HG03139 (cell line): ENCODE data around the gene RHBDD1.

Experiments used
- ATAC-seq: cut with Tn5 transposase; IDR thresholded peaks from one replicate; pipeline ENCODE4 v1.9.1; 2021; ENCODE audit not compliant: unreplicated experiment

RHBDD1 gene

DNA sequence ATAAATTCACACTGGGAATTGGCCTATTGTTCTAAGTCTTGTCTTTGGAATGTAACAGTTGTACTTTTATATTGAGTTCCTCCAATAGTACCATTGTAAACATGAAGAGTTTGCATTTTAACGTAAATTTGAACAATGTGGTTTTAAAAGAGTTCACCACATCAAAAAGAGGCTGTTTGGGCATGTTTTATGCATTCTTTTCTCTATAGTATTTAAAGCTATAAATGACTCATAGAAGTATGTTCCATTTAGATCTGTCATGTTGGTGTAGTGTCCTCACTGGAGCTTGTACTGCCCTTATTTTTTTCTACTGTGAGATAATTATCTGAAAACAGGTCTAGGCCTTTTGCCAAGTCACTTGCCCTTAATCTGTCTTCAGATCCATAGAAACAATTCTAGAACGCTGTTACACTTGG is 141.9 kb downstream of the RHBDD1 start:
- no peak for ATAC-seq

DNA sequence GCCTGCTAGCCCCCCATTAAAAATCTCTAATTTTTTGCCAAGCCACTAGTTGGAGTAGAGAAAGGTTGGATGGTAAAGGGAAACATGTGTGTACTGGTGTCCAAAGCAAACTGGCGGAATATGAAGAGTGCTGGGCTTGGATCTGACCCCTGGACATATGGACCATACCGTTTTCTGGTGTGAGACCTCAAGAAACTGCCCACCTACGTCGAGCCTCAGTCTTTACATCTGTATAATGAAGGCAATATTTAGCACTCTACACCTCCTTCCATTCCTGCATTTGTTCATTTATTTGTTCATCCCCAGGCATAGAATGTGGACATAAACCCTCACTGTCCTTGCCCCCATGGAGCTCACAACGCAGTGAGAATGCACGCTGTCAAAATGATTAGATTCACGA is 142.4 kb downstream of the RHBDD1 start:
- no peak for ATAC-seq

DNA sequence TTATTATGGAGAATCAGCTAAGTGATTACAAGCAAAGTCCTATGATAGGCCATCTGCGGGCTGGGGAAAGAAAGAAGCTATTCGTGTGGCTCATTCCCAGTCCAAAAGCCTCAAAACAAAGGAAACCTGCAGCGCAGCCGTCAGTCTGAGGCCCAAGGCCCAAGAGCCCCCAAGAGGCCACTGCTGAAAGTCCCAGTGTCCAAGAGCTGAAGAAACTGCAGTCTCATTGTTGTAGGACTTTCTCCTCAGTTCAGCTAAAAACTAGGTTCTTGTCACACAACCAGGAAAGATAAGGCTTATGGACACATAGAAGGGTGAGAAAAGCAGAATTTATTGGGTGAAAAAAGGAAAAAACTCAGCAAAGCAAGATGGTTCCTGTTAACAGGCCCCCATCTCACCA is 143.2 kb downstream of the RHBDD1 start:
- ATAC-seq = no peak

DNA sequence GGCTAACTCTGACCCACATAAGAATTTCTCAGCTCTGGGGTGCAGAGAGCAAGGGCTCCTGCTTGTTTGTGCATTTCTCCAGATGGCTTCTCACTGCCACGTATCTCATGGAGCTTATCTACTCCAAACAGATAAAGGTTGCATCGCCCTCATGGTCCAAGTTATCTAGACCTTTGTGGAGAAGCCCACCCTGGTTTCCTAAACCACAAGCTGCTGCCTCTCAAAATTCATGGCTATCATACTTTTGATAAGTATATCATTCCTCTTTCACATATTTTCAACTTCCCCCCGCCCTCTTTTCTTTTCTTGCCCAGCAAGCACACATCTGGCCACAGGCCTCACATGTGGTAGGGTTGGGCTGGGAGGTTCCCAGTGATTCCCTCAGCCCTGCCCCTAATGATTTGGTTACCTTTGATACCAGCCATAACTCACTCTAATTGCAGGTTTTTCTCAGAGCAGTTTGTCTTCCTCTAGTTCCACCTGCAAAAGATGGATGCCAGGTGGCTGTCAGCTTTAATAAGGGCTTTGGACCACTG is 146.0 kb downstream of the RHBDD1 start:
- no peak for ATAC-seq

DNA sequence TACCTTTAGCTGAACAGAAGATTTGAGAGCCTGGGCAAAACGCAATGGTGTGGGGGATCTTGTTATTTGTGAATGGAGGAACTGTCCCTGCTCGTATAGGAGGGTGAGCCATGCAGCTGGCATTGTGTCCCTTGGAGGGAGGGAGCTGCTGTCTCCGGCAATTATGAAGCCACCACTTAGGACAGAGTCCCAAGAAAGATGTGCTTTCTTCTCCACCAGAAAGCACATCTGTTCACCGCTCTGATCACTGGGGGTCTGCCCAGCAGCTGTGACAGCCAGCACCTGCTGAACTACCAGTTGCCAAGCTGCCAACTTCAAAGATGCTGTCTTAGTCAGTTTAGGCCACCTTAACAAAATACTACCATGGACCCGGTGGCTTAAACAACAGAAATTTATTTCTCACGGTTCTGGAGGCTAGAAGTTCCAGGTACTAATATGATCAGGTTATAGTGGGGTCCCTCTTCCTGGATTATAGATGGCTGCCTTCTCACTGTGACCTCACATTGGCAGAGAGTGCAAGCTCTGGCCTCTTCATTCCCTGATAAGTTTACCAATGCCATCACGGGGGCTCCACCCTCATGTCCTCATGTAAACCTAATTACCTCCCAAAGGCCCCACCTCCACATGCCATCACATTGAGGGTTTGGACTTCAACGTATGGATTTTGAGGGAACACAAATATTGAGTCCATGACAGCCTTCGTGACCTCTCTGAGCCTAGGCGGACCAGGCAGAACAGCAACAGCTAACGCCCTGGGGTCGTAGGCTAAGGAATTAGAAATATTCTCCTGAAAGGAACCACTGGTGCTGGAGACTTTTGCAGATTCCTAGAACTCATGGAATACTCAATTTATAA is 148.3 kb downstream of the RHBDD1 start:
- peak; percentile 6 for ATAC-seq

DNA sequence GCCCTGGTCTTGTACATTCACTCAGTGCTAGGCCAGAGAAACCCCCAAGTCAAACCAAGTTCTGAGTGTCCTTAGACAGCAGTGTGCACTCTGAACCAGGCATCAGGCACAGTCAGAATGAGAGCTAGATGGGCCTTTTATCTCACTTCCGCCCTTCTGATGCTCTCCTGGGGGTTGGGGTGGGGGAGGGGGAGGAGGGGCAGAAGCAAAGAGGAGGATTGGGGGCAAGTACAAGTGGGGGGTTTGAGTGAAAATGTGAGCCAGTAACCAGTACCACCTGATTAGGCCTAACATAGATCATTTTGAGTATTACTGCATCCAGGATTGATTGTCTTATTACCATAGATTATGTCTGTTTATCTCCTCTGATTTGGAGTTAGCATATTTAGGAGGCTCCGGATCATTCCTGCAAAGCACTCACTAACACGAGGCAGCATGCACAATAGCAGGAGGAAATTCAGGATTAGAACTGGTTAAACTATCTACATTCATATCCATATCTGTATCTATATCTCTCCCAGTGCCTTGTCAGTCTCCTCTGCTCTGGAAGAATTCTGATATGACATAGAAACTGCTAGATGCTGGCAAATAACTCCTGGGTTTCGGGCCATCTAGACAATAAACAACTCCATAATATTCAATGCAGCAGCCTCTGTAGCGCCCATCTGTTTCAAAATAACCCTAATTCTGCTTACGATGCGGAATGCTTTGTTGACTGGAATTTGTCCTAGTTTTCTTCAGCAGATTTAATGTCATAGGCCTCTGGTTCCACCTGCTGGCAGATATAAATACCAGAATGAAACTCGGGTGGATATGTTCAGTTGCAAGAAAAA is 149.1 kb downstream of the RHBDD1 start:
- ATAC-seq = peak; percentile 99

DNA sequence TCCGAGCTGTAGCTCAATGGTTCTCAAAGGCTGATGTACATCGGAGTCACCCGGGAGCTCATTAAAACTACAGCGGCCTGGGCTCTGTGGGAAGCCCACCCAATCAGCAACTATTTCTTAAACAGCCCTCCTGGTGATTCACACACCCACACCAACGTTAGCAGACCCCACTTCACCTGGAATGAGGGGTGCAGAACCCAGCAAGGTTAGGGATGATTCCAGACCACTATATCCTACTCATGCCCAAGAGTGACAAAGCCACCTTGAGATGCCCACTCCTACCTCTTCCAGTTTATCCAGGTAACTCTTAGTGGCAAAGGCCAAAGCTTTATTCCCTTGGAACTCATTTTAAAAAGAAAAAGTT is 149.7 kb downstream of the RHBDD1 start:
- no peak for ATAC-seq

DNA sequence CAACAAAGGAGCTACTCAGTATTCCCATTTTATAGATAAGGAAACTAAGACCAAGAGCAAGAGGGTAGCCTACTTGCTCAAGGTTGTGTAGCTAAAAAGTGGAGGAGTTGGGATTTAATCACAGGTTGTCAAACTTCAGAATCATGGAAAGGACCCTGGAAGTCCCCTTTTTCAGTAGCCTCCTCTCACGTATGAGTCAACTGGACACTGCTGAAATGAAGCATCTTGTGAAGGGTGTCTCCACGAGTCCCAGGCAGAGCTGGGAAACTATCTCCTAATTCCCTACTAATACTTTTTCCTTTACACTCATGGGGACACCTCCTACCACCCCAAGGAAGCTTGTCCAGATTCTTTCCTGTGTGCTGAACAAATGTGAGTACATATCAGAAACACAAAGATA is 155.8 kb downstream of the RHBDD1 start:
- ATAC-seq = no peak

DNA sequence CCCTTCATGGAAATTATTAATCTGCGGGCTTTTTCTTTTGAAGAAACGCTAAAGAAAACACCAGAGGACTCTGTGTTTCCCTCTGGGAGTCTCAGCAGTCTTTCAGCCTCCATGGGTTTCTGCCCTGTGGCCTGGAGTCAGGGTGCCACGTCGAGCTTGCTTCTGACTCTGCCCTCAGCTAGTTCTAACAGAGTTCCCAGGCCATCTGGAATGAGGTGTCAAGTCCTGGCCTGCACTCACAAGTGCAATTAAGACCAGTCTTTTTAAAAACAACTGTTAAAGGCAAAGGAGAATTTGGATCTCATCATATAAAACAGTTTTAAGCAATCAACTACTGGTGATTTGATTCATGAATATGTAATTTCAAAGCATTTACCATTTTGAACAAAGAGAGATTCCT is 157.3 kb downstream of the RHBDD1 start:
- no peak for ATAC-seq

DNA sequence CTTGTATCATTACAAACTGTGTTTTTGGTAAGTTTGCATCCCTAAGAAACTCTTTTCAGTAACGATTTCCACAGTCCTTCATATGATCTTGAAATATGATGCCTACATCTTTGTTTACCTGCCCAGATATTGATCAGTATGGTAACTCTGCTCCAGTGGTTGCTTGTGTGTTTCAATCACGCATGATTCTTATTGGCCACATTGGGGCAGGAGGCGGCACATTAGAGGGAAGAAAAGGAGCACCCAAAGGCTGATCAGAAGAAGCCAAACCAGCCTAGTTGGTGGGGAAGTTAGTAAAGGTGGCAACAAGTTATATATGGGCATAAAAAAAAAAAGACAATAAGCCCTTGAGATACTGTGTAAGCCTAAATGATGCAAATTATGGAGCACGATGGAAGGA is 158.9 kb downstream of the RHBDD1 start:
- ATAC-seq = no peak

DNA sequence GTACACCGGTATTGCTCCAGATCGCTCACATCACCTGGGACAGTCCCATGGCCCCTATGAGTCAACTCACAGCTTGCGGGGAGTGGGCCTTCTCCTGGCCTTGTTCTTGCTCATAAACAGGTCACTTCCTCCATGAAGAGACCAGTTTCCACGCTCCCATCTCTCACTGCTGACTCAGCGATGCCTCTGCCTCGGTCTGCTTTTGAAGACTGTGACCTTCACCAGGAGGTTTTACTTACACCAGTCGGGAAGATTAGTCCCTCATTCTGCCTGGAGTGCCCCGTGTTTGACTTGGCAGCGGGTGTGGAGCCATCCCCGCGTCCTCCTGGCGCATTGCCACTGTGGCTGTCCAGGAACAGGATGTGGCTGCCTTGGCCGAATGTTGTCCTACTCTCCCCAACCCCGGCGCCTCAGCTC is 159.8 kb downstream of the RHBDD1 start:
- no peak for ATAC-seq

DNA sequence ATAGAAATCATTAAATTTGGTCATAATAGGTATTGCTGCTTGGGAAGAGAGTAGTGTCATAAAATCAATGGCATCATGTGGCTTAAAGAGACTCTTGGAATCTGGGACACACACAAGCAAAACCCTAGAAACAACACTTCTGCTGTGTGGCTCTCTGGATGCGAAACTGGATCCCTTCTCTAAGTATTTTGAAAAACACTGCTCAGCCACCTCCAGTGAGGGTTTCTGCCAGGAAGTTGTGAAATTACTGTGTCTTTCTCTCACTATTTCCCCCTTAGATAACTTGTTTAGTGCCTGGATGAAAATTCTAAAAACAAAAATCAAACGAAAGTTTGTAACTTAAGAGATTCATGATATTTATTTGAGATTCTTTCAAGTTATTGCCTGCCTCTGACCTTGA is 163.8 kb downstream of the RHBDD1 start:
- no peak for ATAC-seq

DNA sequence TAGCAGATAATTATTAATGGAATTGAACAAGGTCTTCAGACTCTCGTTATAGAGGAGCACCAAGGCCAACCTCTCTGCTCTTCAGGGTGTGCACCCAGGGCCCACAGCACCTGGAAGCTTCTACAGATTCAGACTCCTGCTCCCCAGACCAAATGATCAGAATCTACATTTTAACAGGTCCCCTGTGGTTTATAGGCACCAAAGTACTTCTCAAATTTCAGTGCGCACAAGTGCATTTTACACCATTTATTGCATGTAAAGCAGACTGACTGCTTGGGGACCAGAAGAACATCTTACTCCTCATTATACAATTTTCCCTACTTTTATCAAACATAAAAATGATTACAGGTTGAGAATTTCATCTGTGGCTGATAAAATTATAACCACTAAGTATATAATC is 164.3 kb downstream of the RHBDD1 start:
- no peak for ATAC-seq

DNA sequence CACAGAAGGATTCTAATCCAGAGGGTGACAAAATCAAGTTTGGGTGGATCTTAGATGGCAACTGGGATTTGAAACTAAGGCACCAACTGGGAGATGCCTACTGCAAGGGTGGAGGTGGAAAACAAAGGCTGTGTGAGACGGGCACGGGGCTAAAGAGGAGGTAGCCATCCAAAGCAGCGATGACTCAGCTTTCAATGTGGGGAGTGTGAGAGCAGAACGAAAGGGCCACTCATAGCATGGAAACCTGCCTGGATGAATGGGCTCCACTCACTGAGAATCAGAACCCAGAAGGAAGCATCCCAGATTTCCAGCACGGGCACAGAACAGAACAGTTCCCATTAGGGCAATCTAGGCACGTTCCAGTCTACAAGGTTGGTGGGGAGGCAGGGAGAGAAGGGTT is 168.6 kb downstream of the RHBDD1 start:
- no peak for ATAC-seq

DNA sequence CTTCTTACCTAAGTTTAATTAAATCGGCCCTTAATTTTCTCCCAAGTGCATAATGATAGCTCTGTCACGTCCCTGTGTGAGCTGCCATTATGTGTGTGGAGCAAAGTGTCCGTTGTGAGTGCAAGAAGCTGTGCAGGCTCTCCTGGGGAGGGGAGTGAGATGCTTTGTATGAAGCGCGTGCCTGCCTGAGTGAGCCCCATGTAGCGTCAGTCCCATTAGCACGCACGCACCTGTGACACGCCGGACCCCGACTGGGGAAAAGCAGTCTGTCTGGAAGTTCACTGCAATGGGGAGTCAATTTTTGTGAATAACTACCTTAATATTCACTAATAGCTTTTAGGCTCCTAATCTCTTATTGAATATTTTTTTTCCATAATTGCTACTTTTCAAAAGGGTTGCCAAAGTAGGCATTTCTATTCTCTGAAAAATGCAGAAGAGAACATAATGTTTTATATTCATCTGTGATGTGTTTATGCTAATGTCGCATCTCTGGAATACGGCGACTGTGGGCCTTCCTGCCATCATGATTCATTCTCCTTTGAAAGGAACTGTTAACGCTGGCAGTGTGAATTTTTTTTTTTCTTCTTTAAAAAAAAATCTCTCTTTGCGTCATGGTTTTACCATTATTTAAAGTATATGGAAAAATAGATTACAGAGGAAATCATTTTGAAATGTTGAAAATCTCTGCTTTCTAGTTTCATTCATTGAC is 170.5 kb downstream of the RHBDD1 start:
- no peak for ATAC-seq

DNA sequence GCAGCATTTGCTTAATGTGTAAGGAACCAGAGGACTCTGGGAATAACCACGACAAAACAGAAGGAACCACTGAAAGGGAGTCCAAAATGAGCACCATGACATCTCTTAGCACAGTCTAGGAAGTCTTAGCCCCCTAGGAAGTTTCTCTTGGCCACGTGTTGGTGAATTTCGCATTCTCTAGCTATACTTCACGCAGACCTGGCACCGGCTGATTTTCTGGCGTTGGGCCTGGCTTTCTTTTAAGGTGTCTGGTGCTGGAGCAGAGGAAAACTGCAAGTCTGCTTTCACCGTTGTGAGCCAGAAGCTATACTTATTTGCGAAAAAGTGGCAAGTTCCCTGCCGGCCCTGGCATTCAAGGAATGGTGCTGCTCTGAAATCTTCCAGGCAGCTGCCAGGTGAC is 171.3 kb downstream of the RHBDD1 start:
- no peak for ATAC-seq

DNA sequence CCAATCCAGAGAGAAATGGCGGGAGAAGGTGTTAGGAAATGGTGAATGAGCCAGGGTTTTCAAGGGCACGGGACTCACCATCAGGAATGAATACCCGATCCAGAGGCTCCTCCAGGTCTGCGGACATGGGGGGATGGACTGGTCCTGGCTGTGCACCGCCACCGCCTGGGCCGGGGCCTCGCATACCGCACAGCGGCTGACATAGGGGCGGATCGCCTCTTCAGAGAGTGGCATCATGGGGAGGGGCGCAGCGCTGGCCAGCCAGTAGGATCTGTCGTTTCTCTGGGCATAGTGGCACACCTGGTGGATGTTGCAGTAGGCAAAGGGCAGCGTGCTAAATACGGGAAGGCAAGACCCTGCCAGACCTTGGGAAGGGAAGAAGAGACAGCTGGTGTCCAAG is 172.1 kb downstream of the RHBDD1 start:
- ATAC-seq = no peak

DNA sequence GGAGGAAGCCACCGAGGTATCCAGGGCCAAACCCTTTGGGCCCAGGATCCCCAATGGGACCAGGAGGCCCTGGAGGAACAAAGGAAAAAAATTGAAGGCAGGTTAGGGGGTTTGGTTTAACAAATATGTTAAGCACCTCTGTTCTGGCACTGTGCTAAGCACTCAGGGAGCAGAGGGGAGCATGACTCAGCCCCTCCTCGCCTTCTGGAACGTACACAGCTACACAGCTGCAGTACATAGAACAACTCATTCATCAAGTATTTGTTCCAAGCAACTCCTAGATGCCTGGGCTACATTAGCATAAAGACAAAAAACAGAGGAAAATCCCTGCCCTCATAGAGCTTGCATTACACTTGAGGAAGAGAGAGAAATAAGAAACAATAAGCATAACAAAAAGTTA is 174.6 kb downstream of the RHBDD1 start:
- no peak for ATAC-seq

DNA sequence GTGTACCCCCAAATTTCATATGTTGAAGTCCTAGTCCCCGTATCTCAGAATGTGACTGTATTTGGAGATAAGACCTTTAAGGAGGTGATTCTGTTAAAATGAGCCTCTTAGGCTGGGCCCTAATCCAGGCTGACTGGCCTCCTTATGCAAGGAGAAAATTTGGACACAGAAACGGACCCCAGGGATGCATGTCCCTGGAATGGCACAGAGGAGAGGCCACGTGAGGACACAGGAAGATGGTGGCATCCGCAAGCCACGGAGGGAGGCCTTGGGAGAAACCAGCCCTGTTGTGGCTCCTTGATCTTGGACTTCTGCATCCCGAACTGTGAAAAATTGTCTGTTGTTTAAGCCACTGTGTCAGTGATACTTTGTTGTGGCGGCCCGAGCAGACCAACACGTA is 177.5 kb downstream of the RHBDD1 start:
- no peak for ATAC-seq

DNA sequence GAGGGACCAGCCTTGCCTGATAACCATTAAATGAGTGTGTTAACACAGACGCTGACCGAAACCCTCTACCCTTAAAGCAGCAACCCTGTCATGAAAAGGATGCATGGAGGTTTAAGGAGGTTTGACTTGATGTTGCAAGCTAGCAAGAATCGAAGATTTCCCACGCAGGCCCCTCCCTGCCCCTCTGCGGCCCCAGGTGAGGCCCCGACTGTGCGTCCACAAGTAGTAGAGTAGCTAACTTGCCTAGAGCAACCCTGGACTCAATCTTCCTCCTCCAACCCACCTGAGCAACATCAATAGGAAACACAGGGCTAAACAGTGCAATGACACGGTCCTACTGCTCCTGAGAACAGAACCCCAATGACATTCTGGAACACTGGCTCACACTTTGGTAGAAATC is 178.0 kb downstream of the RHBDD1 start:
- no peak for ATAC-seq

DNA sequence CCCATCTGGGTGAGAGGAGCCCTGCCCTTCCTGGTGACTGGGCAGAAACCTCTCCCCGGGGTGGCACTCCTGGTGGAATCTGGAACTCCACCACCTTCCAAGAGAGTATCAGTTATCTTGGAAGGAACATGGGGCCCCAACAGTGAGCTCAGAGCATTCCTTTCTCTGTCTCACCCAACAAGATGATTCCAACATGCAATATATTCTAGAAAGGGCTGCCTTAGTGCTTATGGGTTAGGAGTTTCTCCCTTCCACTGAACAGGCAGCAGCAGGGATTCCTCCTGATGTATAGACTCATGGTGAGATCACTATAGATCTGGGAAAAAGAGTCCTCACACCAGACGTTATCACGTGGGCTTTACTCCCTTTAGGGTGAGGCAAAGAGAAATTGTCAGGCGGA is 181.0 kb downstream of the RHBDD1 start:
- ATAC-seq = no peak
